Uterus (tissue), 2 donors: ENCODE data around the gene DNM2.

ENCODE experiments used
- CTCF ChIP-seq, 4 experiments: fragments of 200-600 bp in 2 of 4; fragments of 450-650 bp in 2 of 4; sonication (generic) in 2 of 4; IDR thresholded peaks; one replicate each; pipeline ENCODE4 v1.5.1; 2016 to 2019; ENCODE audit warnings: antibody characterized with exemption in 4 of 4, mild to moderate bottlenecking in 2 of 4, moderate library complexity in 1 of 4
- POLR2A ChIP-seq, 2 donors: fragments of 450-650 bp; IDR thresholded peaks; one replicate each; pipeline ENCODE4 v1.6.1; 2016; ENCODE audit warnings: antibody characterized with exemption in 2 of 2, mild to moderate bottlenecking in 1 of 2, moderate library complexity in 1 of 2

- TF ChIP-seq POLR2A (IDR thresholded peaks at IDR 0.05), result no peak
- TF ChIP-seq CTCF (IDR thresholded peaks at IDR 0.05), result no peak
Measured at GRCh38 chr19:10713317-10713716, 4.6 kb upstream of the DNM2 start.
